HepG2 (cell line): Measurements from ENCODE around the gene FBXO2. TPM values are rescaled to one million over a fixed set of nuclear protein-coding genes. Genes with fewer than 3 reads are reported as not detected.

Experiments used
- FOXO1 ChIP-seq: sonication (generic); formaldehyde crosslinking; IDR thresholded peaks from 2 replicates; pipeline ENCODE4 v1.4.0; 2020; ENCODE audit warnings: missing genetic modification reagents
- HOXD1 ChIP-seq: sonication (generic); formaldehyde crosslinking; IDR thresholded peaks from 2 replicates; pipeline ENCODE4 v1.5.0; 2020; ENCODE audit warnings: missing genetic modification reagents
- KDM2A ChIP-seq: sonication (generic); formaldehyde crosslinking; IDR thresholded peaks from 2 replicates; pipeline ENCODE4 v1.4.0; 2020; ENCODE audit warnings: low read depth, missing genetic modification reagents, borderline replicate concordance
- KLF11 ChIP-seq: IDR thresholded peaks from 2 replicates; pipeline ENCODE4 v1.6.1; 2016; ENCODE audit warnings: missing compliant biosample characterization
- MXI1 ChIP-seq: IDR thresholded peaks from 3 replicates; pipeline ENCODE4 v1.6.1; 2012; ENCODE audit warnings: low read depth, low read length, inconsistent platforms, borderline replicate concordance
- NR1H2 ChIP-seq: sonication (generic); formaldehyde crosslinking; IDR thresholded peaks from 2 replicates; pipeline ENCODE4 v1.8.1; 2022; ENCODE audit warnings: low read depth, missing genetic modification reagents, borderline replicate concordance
- POGK ChIP-seq: sonication (generic); formaldehyde crosslinking; conservative IDR thresholded peaks from 2 replicates; pipeline ENCODE4 v1.8.0; 2022; ENCODE audit warnings: mild to moderate bottlenecking, moderate library complexity, missing genetic modification reagents
- POGZ ChIP-seq: sonication (generic); formaldehyde crosslinking; IDR thresholded peaks from 2 replicates; pipeline ENCODE4 v1.4.0; 2020; ENCODE audit warnings: mild to moderate bottlenecking, missing genetic modification reagents
- PRMT3 ChIP-seq: sonication (generic); formaldehyde crosslinking; IDR thresholded peaks from 2 replicates; pipeline ENCODE4 v1.8.1; 2022; ENCODE audit warnings: low read depth, mild to moderate bottlenecking, moderate library complexity, missing genetic modification reagents, borderline replicate concordance
- RBM39 ChIP-seq: fragments of 200-400 bp; formaldehyde crosslinking; IDR thresholded peaks from one replicate; pipeline ENCODE4 v1.6.1; 2018; ENCODE audit warnings: antibody characterized with exemption, mild to moderate bottlenecking, low read depth, low read length; ENCODE audit not compliant: poor library complexity, severe bottlenecking
- TBX2 ChIP-seq: sonication (generic); formaldehyde crosslinking; IDR thresholded peaks from 2 replicates; pipeline ENCODE4 v1.5.0; 2020; ENCODE audit warnings: missing genetic modification reagents, mild to moderate bottlenecking, borderline replicate concordance
- TFDP1 ChIP-seq: IDR thresholded peaks from 2 replicates; pipeline ENCODE4 v1.6.1; 2016; ENCODE audit warnings: missing compliant biosample characterization, missing genetic modification reagents, borderline replicate concordance
- U2AF1 ChIP-seq: fragments of 200-400 bp; formaldehyde crosslinking; optimal IDR thresholded peaks from 2 replicates; pipeline ENCODE3; 2017; ENCODE audit warnings: mild to moderate bottlenecking, low read depth, low read length
- ZBTB1 ChIP-seq: sonication (generic); formaldehyde crosslinking; IDR thresholded peaks from 2 replicates; pipeline ENCODE4 v1.4.0; 2020; ENCODE audit warnings: missing genetic modification reagents, borderline replicate concordance
- ZBTB25 ChIP-seq: IDR thresholded peaks from 2 replicates; pipeline ENCODE4 v1.6.1; 2018; ENCODE audit warnings: missing genetic modification reagents
- ZFP36L1 ChIP-seq: sonication (generic); formaldehyde crosslinking; IDR thresholded peaks from 2 replicates; pipeline ENCODE4 v1.8.0; 2022; ENCODE audit warnings: mild to moderate bottlenecking, missing genetic modification reagents, moderate library complexity
- ZFP90 ChIP-seq: sonication (generic); formaldehyde crosslinking; IDR thresholded peaks from 2 replicates; pipeline ENCODE4 v1.8.0; 2022; ENCODE audit warnings: missing genetic modification reagents, mild to moderate bottlenecking, inconsistent platforms, borderline replicate concordance
- ZNF12 ChIP-seq: sonication (generic); formaldehyde crosslinking; IDR thresholded peaks from 2 replicates; pipeline ENCODE4 v1.5.0; 2020; ENCODE audit warnings: missing genetic modification reagents
- ZNF276 ChIP-seq: sonication (generic); formaldehyde crosslinking; IDR thresholded peaks from 2 replicates; pipeline ENCODE4 v1.4.0; 2020; ENCODE audit warnings: mild to moderate bottlenecking, low read depth, missing genetic modification reagents
- ZNF44 ChIP-seq: sonication (generic); formaldehyde crosslinking; IDR thresholded peaks from 2 replicates; pipeline ENCODE4 v1.5.1; 2020; ENCODE audit warnings: mild to moderate bottlenecking, missing genetic modification reagents
- ZNF670 ChIP-seq: sonication (generic); formaldehyde crosslinking; IDR thresholded peaks from 2 replicates; pipeline ENCODE4 v1.8.0; 2022; ENCODE audit warnings: mild to moderate bottlenecking, missing genetic modification reagents, borderline replicate concordance
- ZNF7 ChIP-seq: IDR thresholded peaks from 2 replicates; pipeline ENCODE4 v1.6.1; 2016; ENCODE audit warnings: missing biosample characterization, missing genetic modification reagents
- ZNF703 ChIP-seq: sonication (generic); formaldehyde crosslinking; IDR thresholded peaks from 2 replicates; pipeline ENCODE4 v1.5.1; 2020; ENCODE audit warnings: missing genetic modification reagents, mild to moderate bottlenecking, moderate library complexity, borderline replicate concordance
- ZNF781 ChIP-seq: sonication (generic); formaldehyde crosslinking; IDR thresholded peaks from 2 replicates; pipeline ENCODE4 v1.5.1; 2020; ENCODE audit warnings: borderline replicate concordance, mild to moderate bottlenecking, missing genetic modification reagents; ENCODE audit errors: not compliant biosample characterization
- ZSCAN20 ChIP-seq: sonication (generic); formaldehyde crosslinking; IDR thresholded peaks from 2 replicates; pipeline ENCODE4 v1.4.0; 2020; ENCODE audit warnings: missing genetic modification reagents, mild to moderate bottlenecking, borderline replicate concordance
- polyA plus RNA-seq, 8 experiments: library from polyadenylated mRNA; depleted of rRNA in 3 of 8; stranded (reverse) in 7 of 8; unstranded in 1 of 8; fragments of >200 nt; fragmentation: Illumina TruSeq in 4 of 8; extraction: Trizol in 4 of 8; gene quantifications; 2 replicates each; pipeline versions ENCODE4 v1.2.1 to v1.2.3, GENCODE V29; 2011 to 2016; ENCODE audit warnings: low read depth in 4 of 8, missing spikeins in 1 of 8, mixed read lengths in 1 of 8; ENCODE audit not compliant: insufficient read depth in 1 of 8
- total RNA-seq, 5 experiments: library from RNA; depleted of rRNA; stranded (reverse); fragments of >200 nt; fragmentation: Illumina TruSeq; extraction: Trizol; gene quantifications; 2 replicates each; pipeline ENCODE4 v1.2.3, GENCODE V29; 2016; ENCODE audit warnings: low read depth in 1 of 5

FBXO2 gene
- total and polyA plus RNA-seq, 2 of the 13 experiments (the other 11 are each of a cell fraction or from before 2014, with no cell fraction given): 79.3 to 112 TPM

- TF ChIP-seq ZBTB25 (CRISPR knock-in tag) (peak; percentile 91; the same call in 1 of the 2 replicates), POGZ (no peak), ZSCAN20 (CRISPR knock-in tag) (no peak), KLF11 (CRISPR knock-in tag) (no peak), ZNF7 (CRISPR knock-in tag) (no peak), ZNF781 (CRISPR knock-in tag) (no peak), RBM39 (peak; percentile 40), TFDP1 (peak; percentile 72; the same call in 1 of the 2 replicates), ZNF44 (CRISPR knock-in tag) (no peak), FOXO1 (no peak), TBX2 (peak; percentile 38; the same call in 1 of the 2 replicates), ZFP90 (CRISPR knock-in tag) (no peak), NR1H2 (CRISPR knock-in tag) (no peak), ZNF670 (CRISPR knock-in tag) (no peak), HOXD1 (no peak), U2AF1 (no peak), ZNF703 (CRISPR knock-in tag) (no peak), POGK (CRISPR knock-in tag) (peak; percentile 82), MXI1 (no peak), ZFP36L1 (CRISPR knock-in tag) (no peak), PRMT3 (CRISPR knock-in tag) (no peak), ZBTB1 (CRISPR knock-in tag) (no peak), ZNF276 (CRISPR knock-in tag) (no peak), ZNF12 (no peak), KDM2A (CRISPR knock-in tag) (peak; percentile 67; the same call in 1 of the 2 replicates)
These were observed 27.0 kb upstream of the FBXO2 start, which contains the start of gene MAD2L2 (continued) for GRCh38 chr1:11681071-11681771.
